DND-41 (cell line): ENCODE data around the gene DNAJC12.
"Not testable (repeated sequence)": the region's sequence is repeated elsewhere in the genome, so short reads cannot be mapped to it uniquely, and the experiment has no call there.

ENCODE experiments used
- CTCF ChIP-seq: IDR thresholded peaks from 2 replicates; pipeline ENCODE4 v1.5.1; 2012; ENCODE audit warnings: borderline replicate concordance, low read length, moderate library complexity, mild to moderate bottlenecking; ENCODE audit not compliant: poor library complexity, severe bottlenecking; ENCODE audit errors: extremely low read depth
- EZH2 ChIP-seq: IDR thresholded peaks from 3 replicates; pipeline ENCODE4 v1.6.1; 2012; ENCODE audit warnings: borderline replicate concordance, low read depth, mild to moderate bottlenecking, moderate library complexity, low read length, inconsistent platforms; ENCODE audit not compliant: severe bottlenecking

DNA sequence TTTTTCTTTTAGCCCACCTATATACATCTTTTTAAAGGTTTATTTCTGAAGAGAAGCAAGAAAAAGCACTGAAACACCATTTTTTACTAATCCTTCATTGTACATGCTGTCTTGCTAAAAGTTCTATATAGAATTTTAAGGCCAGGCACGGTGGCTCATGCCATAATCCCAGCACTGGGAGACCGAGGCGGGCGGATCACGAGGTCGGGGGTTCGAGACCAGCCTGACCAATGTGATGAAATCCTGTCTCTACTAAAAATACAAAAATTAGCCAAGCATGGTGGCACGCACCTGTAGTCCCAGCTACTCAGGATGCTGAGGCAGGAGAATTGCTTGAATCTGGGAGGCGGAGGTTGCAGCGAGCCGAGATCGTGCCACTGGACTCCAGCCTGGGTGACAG, 1.5 kb upstream of the DNAJC12 start:
- TF ChIP-seq CTCF, EZH2: not testable (repeated sequence)
